COLO668 (cell line): ENCODE data around the gene NCK2.
"Not testable (repeated sequence)": the region's sequence is repeated elsewhere in the genome, so short reads cannot be mapped to it uniquely, and the experiment has no call there.

Experiments used
- DNase-seq: peaks from one replicate; lab custom pipeline; 2025; ENCODE audit not compliant: unreplicated experiment; lab: John Stamatoyannopoulos, UW

The NCK2 gene

GRCh38 chr2:105886687-105887086 lies 142.0 kb downstream of the NCK2 start:
- peak; percentile 20 for DNase-seq

- no peak for DNase-seq
These were observed 142.5 kb downstream of the NCK2 start for GRCh38 chr2:105887256-105887655.

GRCh38 chr2:105888625-105889024 lies 143.9 kb downstream of the NCK2 start:
- DNase-seq, result peak; percentile 23

GRCh38 chr2:105889046-105889445 lies 144.3 kb downstream of the NCK2 start:
- no peak for DNase-seq

- DNase-seq, result no peak
These were observed 145.4 kb downstream of the NCK2 start for GRCh38 chr2:105890111-105890510.

- DNase-seq, result no peak
These were observed 146.1 kb downstream of the NCK2 start for GRCh38 chr2:105890856-105891255.

GRCh38 chr2:105893011-105893995 lies 148.6 kb downstream of the NCK2 start:
- DNase-seq, result no peak

GRCh38 chr2:105894327-105894944 lies 149.7 kb downstream of the NCK2 start:
- no peak for DNase-seq

GRCh38 chr2:105895990-105896764 lies 151.5 kb downstream of the NCK2 start:
- DNase-seq, result no peak

GRCh38 chr2:105896765-105897163 lies 152.1 kb downstream of the NCK2 start:
- no peak for DNase-seq

- DNase-seq, result not testable (repeated sequence)
These were observed 153.0 kb downstream of the NCK2 start for GRCh38 chr2:105897694-105898093.

GRCh38 chr2:105903051-105903674 lies 158.5 kb downstream of the NCK2 start:
- DNase-seq, result no peak

- no peak for DNase-seq
These were observed 160.2 kb downstream of the NCK2 start for GRCh38 chr2:105904938-105905337.

- DNase-seq, result no peak
These were observed 161.8 kb downstream of the NCK2 start for GRCh38 chr2:105906481-105906880.

- no peak for DNase-seq
These were observed 162.5 kb downstream of the NCK2 start for GRCh38 chr2:105907184-105907583.

GRCh38 chr2:105909215-105909614 lies 164.5 kb downstream of the NCK2 start:
- no peak for DNase-seq

GRCh38 chr2:105910497-105911238 lies 166.0 kb downstream of the NCK2 start:
- DNase-seq, result peak; percentile 49

GRCh38 chr2:105911425-105911824 lies 166.7 kb downstream of the NCK2 start:
- no peak for DNase-seq

GRCh38 chr2:105912081-105912480 lies 167.4 kb downstream of the NCK2 start:
- no peak for DNase-seq

- no peak for DNase-seq
These were observed 170.4 kb downstream of the NCK2 start for GRCh38 chr2:105915005-105915558.
